ENCODE results near the gene AKIP1.

The AKIP1 gene

DNA sequence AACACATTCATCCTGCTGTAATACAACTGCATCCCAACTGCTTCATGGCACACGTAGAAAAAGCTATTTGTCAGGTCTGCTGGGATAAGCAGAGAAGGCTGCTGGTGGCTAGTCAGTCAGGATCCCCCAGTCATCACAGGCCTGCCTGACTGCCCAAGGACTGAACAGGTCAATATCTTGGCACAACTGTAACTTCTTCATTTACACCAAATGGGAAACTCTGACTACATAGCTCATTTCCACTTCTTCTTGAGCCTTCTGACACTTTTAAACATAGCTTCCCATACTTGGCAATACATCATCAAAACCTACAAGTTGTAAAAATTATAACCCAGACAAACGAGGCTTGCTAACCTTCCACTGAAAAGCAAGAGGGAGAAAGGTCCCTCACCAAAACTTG, 50.4 kb downstream of the AKIP1 start:
- DNase-seq = no peak

GRCh38 chr11:8962841-8963240, 51.9 kb downstream of the AKIP1 start:
- no peak for DNase-seq

GRCh38 chr11:8963569-8964323, 52.8 kb downstream of the AKIP1 start:
- DNase-seq = no peak

- peak; percentile 97 for DNase-seq
Observed at GRCh38 chr11:8964324-8965320, 53.6 kb downstream of the AKIP1 start, which contains the start of gene TMEM9B. Gene TMEM9B (minus strand): TSS chr11:8964442. CDS start chr11:8964313, 129 bp downstream.

- DNase-seq = no peak
Observed at GRCh38 chr11:8967184-8967583, 56.2 kb downstream of the AKIP1 start.
